GM12864 (cell line): Measurements from ENCODE around the gene ZBTB7B.

Experiments used
- DNase-seq: peaks from one replicate; pipeline ENCODE4 v3.0.0-alpha.2; 2011; ENCODE audit warnings: low read depth
- H3K4me3 ChIP-seq: 2 replicates; pipeline ENCODE4 v1.5.1; 2011; ENCODE audit warnings: mild to moderate bottlenecking, low read depth, low read length, control low read depth
- CTCF ChIP-seq: IDR thresholded peaks from 2 replicates; pipeline ENCODE4 v1.5.1; 2011; ENCODE audit warnings: low read depth, mild to moderate bottlenecking, moderate library complexity, low read length, control low read depth, inconsistent platforms; ENCODE audit errors: missing control alignments

ZBTB7B gene

GRCh38 chr1:155022927-155023236 lies 20.3 kb downstream of the ZBTB7B start:
- TF ChIP-seq CTCF = no peak
- no peak for DNase-seq
- H3K4me3 ChIP-seq = no peak overlapping the region

DNA sequence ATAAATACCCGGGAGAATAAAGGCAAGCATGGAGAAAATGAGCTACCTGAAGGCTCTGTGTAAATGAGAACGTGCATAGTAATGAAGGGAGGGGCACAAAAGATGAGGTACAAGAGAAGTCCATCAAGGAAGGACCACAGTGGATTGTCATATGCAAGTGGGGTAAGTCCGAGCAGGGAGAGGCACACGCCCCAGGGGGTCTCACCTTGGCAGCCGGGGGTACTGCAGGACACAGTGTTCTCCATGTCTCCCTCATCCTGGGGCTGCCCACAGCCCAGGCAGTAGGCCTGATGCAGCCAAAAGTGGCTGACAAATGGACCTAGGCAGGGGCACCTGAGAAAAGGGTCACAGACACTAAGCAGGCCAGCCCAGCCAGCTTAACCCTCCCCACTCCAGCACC lies 21.0 kb downstream of the ZBTB7B start:
- H3K4me3 ChIP-seq = no peak overlapping the region
- no peak for DNase-seq
- no peak for TF ChIP-seq CTCF

GRCh38 chr1:155024315-155024714 lies 21.7 kb downstream of the ZBTB7B start:
- TF ChIP-seq CTCF = no peak
- H3K4me3 ChIP-seq = no peak overlapping the region
- DNase-seq = no peak

- no peak for TF ChIP-seq CTCF
Measured at GRCh38 chr1:155026154-155026553, 23.6 kb downstream of the ZBTB7B start.

DNA sequence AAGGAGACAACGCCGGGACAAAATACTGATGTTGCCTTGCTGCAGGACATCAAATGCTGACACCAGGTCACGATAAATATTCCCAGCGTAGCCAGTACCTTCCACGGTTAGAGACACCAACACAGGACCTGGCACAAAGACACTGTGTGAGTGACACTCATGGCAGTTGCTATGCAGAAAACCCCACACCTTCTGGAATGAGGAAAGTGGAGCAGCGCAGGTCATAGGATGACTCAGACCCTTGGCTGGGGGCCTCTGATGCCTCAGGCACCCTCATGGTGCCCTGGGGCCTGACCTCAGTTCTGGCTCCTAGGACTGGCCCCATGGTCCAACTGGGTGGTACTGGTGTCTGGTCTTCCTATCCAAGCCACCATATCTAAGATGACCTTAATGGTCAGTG lies 24.0 kb downstream of the ZBTB7B start:
- DNase-seq = no peak
- no peak for TF ChIP-seq CTCF
- no peak overlapping the region for H3K4me3 ChIP-seq

More at GRCh38 chr1:155026154-155026553, 23.6 kb downstream of the ZBTB7B start:
- DNase-seq = no peak
- H3K4me3 ChIP-seq = no peak overlapping the region

DNA sequence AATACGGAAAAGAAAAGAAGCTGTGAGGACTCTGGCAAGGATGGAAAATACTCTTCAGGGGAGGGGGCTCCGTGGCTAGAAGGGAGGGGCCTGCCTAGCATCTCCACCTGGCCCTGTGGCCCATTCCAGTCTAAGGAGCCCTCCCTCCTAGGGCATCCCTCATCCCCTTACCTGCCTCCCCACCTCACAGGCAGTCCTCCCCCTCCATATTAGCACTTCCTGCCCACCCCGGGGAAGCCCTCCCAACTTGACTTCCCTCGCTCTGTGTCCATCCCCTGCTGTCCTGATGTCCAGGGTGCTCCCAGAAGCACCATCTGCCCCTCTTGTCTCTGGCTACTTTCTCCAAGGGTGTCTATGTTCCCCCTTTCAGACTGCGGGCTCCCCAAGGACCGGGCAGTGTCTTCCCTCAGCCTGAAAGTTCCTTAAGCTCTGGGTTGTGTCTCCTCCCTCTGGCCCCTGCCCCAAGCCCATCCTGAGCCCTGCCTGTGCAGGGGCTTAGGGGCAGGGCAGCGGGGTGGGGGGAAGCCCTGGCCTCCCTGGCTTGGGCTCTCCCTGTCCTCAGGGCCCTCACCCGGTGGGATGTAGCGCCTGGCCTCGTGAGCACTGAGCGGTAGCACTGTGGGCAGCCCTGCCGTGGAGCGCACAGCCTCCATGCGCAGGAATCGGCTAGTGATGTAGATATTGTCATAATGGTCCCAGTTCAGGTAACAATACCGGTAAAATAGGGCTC lies 27.1 kb downstream of the ZBTB7B start:
- no peak overlapping the region for H3K4me3 ChIP-seq
- TF ChIP-seq CTCF = no peak
- DNase-seq = no peak

GRCh38 chr1:155030243-155030795 lies 27.7 kb downstream of the ZBTB7B start:
- DNase-seq = no peak
- no peak overlapping the region for H3K4me3 ChIP-seq
- TF ChIP-seq CTCF = no peak
